Psoas muscle (tissue), 8 donors: ENCODE measurements around the gene UFD1. TPM values are rescaled to one million over a fixed set of nuclear protein-coding genes. Genes with fewer than 3 reads are reported as not detected.
A peak's percentile ranks its signal among the peaks of the same experiment; 100 is the strongest.

ENCODE experiments used
- ATAC-seq, 4 donors: fragments of 200-7000 bp; cut with Tn5 transposase; one replicate each; pipeline ENCODE4 v1.9.1; 2020; ENCODE audit warnings: moderate library complexity in 3 of 4, mild to moderate bottlenecking in 2 of 4
- DNase-seq, 2 donors: peaks; one replicate each; pipeline ENCODE4 v3.0.0-alpha.2; 2020
- H3K27ac ChIP-seq: fragments of 200-600 bp; one replicate; pipeline ENCODE4 v1.8.0; 2022
- H3K27me3 ChIP-seq, 3 donors: fragments of 200-600 bp in 1 of 3; one replicate each; pipeline versions ENCODE4 v1.6.1 to v1.8.0; 2013 to 2022; ENCODE audit warnings: low read length in 2 of 3, mild to moderate bottlenecking in 2 of 3, moderate library complexity in 1 of 3; ENCODE audit not compliant: insufficient read depth in 3 of 3
- H3K36me3 ChIP-seq, 2 donors: fragments of 200-600 bp in 1 of 2; one replicate each; pipeline versions ENCODE4 v1.6.1 to v1.8.0; 2013 to 2022; ENCODE audit warnings: low read depth in 1 of 2, mild to moderate bottlenecking in 1 of 2, moderate library complexity in 1 of 2; ENCODE audit not compliant: insufficient read depth in 1 of 2
- H3K4me1 ChIP-seq: fragments of 200-600 bp; one replicate; pipeline ENCODE4 v1.8.0; 2022
- H3K4me3 ChIP-seq: fragments of 200-600 bp; one replicate; pipeline ENCODE4 v1.8.0; 2022; ENCODE audit warnings: mild to moderate bottlenecking
- H3K9me3 ChIP-seq: fragments of 200-600 bp; one replicate; pipeline ENCODE4 v1.8.0; 2022
- CTCF ChIP-seq: fragments of 200-600 bp; IDR thresholded peaks from one replicate; pipeline ENCODE4 v1.8.0; 2022; ENCODE audit warnings: antibody characterized with exemption
- WGBS, 3 donors: extraction: QIAGEN DNeasy Blood & Tissue Kit; methylation state at CpG; one replicate each; pipeline versions ENCODE4 v1.1.6 to v1.1.7; 2013; 5-methylcytosine and 5-hydroxymethylcytosine counted together
- intact Hi-C, 2 donors: fragments of 100-400 bp; cut with DNase I; formaldehyde crosslinking; loops; one replicate each; pipeline versions ENCODE4 v1.11.0 to v1.14.2; 2022
- polyA plus RNA-seq, 3 donors: library from polyadenylated mRNA; stranded (reverse); fragments of 200-250 nt; gene quantifications; one replicate each; pipeline ENCODE4 v1.2.3, GENCODE V29; 2013
- total RNA-seq, 4 donors: library from RNA; stranded (reverse); fragmentation: NEBNext Ultra II Directional in 2 of 4; extraction: Animal tissue kit (Norgen Biotek cat#: 25700) in 2 of 4; gene quantifications; one replicate each; pipeline versions ENCODE4 v1.2.1 to v1.2.4, GENCODE V29; 2021 to 2023
- donor health status: healthy with polysubstance abuse.
- donor health status: DM: no; HTN: no; CAD: no; lungs with moderate emphysema.
- donor health status: Bipolar disorder and iron deficiency.
- donor health status: healthy.
- donor health status: DM: yes; HTN: yes; CAD: no.
- donor health status: DM: no; HTN: no; CAD: no.
- donor health status: DM: no; HTN: no; CAD: no.
- donor health status: DM: yes; HTN: yes; CAD: no.

Gene UFD1
- total and polyA plus RNA-seq, 7 donors = 44.3 to 226 (median 79.6) TPM

- no peak for TF ChIP-seq CTCF
- H3K27me3 ChIP-seq = no peaks in the 10 kb centered on the region
- ATAC-seq (no peak), DNase-seq (no peak)
- intact Hi-C loops = loop anchor here (5.0 to 10.0 kb wide), 2 partner anchors 155 to 157 kb away; partner anchors contain the start of gene CLTCL1 (in 2 of the 2)
- 65 to 90% (median 72%) methylated on average over 2 of the region's 2 CpGs for WGBS, 3 donors
- peaks cover 5 to 61% of the 10 kb centered on the region in 2 donors for H3K36me3 ChIP-seq
- H3K27ac ChIP-seq = no peak overlapping the region
- no peaks in the 10 kb centered on the region for H3K9me3 ChIP-seq
- no peak overlapping the region for H3K4me3 ChIP-seq
- peaks cover 34% of the 10 kb centered on the region for H3K4me1 ChIP-seq
Measured at GRCh38 chr22:19449422-19449767, 29.6 kb downstream of the UFD1 start.

DNA sequence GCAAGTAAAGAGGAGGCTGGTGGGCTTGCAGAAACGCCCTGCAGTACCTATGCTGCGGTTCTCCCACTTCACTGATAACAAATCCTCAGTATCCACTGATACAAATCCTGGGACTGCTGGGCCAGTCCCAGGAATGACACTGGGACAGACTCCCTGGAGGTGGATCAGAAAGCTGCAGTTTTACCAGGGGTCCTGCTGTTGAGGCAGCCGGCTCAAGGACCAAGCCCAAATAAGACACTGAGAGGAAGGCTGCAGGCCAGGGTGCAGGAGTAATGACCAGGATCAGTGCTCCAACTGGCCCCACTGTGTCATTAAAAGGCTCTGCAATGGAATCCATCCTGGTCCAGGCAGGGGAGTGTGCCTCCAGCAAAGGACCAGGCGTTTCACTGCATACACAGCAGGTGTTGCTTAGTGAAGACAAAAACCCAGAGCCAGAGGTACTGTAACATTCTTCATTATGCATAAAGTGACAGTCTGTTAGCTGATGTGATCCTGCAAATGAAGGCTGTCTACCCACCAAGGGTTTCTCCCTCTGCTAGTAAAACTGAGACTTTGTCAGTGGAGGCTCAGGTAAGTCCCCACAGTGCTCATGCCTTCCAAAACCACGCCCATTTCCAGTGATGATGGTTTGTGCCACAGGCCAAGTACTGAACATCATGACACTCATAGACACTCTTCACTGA is 30.1 kb downstream of the UFD1 start:
- intact Hi-C loops = loop anchor here (5.0 to 10.0 kb wide), 2 partner anchors 154 to 157 kb away; partner anchors contain the start of gene CLTCL1 (in 2 of the 2)
- WGBS, 3 donors = 73 to 91% (median 74%) methylated on average over 5 of the region's 5 CpGs
- peak overlapping the region; percentile 98 for H3K27ac ChIP-seq
- no peaks in the 10 kb centered on the region for H3K27me3 ChIP-seq
- TF ChIP-seq CTCF = no peak
- H3K36me3 ChIP-seq = peaks cover 5 to 61% of the 10 kb centered on the region in 2 donors
- no peak for ATAC-seq
- H3K4me3 ChIP-seq = peak overlapping the region; percentile 94
- no peaks in the 10 kb centered on the region for H3K9me3 ChIP-seq
- peaks cover 36% of the 10 kb centered on the region for H3K4me1 ChIP-seq
- no peak for DNase-seq

DNA sequence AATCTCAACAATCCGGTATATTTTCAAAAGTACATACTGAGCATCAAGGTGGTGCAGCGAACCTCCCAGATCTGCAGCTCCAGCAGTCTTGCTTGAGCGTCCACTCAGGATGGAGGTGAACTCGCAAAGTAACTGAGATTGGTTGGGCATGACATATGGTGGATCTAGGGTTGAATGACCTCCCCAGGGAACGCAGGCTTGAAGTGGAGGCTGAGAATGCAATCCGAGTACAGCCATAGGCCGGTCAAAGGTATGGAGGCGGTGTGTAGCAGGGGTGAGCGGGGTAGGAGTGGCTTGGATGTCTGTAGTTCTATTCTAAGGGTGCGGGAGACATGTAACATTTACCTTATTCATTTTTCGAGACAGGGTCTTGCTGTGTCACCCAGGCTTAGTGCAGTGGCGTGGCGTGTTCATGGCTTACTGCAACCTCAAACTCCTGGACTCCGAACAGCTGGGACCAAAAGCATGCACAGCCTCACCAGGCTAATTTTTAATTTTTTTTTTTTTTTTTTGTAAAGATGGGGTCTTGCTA is 30.9 kb downstream of the UFD1 start:
- H3K27me3 ChIP-seq = no peaks in the 10 kb centered on the region
- intact Hi-C loops = loop anchor here (5.0 to 10.0 kb wide), 2 partner anchors 153 to 156 kb away; partner anchors contain the start of gene CLTCL1 (in 2 of the 2)
- 7 to 16% (median 10%) methylated on average over 14 of the region's 14 CpGs for WGBS, 3 donors
- peaks cover 44% of the 10 kb centered on the region for H3K4me1 ChIP-seq
- no peaks in the 10 kb centered on the region for H3K9me3 ChIP-seq
- peaks cover 5 to 61% of the 10 kb centered on the region in 2 donors for H3K36me3 ChIP-seq
- ATAC-seq (peak; percentile 36 to 66 (median 51)), DNase-seq (peak in 1 of 2 donors; percentile 67)
- peak overlapping the region; percentile 98 for H3K27ac ChIP-seq
- H3K4me3 ChIP-seq = peak overlapping the region; percentile 94
- no peak for TF ChIP-seq CTCF

DNA sequence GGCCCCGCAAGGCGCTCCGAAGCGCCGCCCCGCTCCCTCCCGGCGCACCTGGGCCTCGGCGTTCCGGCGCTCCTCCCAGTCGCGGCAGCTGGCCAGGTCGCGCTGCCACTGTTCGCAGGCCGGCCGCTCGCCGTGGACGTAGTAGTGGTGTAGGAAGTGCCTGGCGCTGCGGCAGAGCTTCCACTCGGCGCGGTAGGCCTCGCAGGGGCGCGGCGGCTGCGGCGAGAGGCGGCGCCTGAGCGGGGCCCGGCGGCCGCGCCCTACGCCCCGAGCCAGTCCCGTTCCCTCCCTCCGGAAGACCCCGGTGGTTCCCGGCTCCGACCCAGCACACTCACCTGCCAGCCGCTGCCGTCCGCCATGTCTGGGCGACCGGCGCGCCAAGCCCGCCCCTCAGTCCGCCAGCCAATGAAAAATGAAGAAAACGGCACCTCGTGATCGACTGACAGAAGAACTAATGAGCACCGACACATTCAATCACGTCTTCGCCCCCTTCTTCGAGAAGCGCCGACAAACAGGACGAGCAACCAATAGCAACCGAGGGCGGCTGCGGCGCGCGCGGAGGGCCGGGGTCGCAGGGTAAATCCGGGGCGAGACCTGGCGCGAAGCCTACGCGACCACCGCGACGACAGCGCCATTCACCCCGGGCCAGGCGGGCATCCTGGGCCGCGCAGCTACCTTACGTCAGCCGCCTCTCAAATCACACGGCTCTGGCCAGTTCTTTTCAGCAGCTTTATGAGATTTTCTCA is 31.5 kb downstream of the UFD1 start, which contains the start of gene C22orf39:
Gene C22orf39, minus strand, starts transcription at position 382 of the 746 bp plus-strand sequence. Its CDS starts 23 bp downstream, at position 359.
- TF ChIP-seq CTCF = no peak
- WGBS, 3 donors = 0 to 1% (median 0%) methylated on average over 70 to 92 of the region's 92 CpGs
- peak within 1 kb of the TSS; percentile 94 for H3K4me3 ChIP-seq
- DNase-seq (peak; percentile 87 to 94), ATAC-seq (peak; percentile 89 to 95 (median 90))
- H3K27me3 ChIP-seq = no peaks in the 10 kb centered on the region
- intact Hi-C loops = loop anchor here (5.0 to 10.0 kb wide), 2 partner anchors 153 to 155 kb away; partner anchors contain the start of gene CLTCL1 (in 2 of the 2)
- H3K4me1 ChIP-seq = peaks cover 46% of the 10 kb centered on the region
- peak within 1 kb of the TSS; percentile 98 for H3K27ac ChIP-seq
- no peaks in the 10 kb centered on the region for H3K9me3 ChIP-seq
- H3K36me3 ChIP-seq = peaks cover 5 to 56% of the 10 kb centered on the region in 2 donors
